ENCODE results near the gene CBLN3.

- no peak for TF ChIP-seq CTCF (IDR thresholded peaks at IDR 0.05)
- TF ChIP-seq POLR2A (IDR thresholded peaks at IDR 0.05) = no peak
Observed at GRCh38 chr14:24432259-24433131, 3.0 kb upstream of the CBLN3 start.
